HG03280 (cell line): ENCODE measurements around the gene SYNE2.

Experiments used
- ATAC-seq: cut with Tn5 transposase; IDR thresholded peaks from one replicate; pipeline ENCODE4 v1.9.1; 2021; ENCODE audit warnings: mild to moderate bottlenecking, moderate library complexity; ENCODE audit not compliant: unreplicated experiment

Gene SYNE2

DNA sequence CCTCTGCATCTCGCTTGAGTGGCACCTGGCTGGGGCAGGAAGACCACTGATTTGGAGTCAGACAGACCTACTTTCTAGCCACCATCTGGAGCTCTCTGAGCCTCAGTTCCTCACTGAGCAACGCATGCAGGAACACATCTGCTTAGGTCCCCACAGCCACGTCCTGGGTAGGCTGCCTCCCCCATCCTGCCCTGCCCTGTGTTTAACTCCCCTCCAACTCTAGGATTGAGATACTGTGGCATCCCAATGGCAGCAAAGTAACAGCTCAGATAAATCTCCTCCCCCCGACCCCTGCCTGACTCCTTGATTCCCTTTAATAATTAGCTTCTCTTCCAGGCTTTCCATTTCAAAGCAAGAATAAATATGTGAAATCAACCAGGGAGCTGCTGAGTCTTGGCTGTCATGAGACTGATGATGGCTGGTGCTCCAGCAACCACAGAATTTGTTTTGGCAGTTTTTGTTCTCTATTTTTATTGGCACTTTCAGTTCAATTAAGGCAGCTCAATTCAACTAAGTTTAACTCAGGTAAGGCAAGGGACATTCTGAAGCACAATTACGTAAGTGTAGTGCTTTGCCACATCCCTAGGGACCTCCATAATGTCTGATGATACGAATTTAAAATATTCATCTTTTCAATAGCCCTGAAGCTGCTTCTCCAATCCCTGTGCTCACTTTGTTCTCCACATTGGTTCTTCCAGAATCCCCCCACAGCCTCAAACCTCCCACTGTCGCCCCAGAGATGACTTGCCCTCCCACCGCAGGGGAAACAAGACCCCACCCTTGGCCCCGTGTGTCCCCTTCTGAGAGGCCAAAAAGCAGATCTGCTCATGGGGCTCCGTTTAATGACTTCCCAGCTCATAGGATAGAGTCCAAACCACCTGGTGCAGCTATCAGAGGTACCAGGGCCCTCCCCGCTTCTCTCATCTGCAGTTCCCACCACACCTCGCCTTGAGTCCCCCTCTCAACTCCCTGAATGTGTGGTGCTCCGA lies 383.1 kb downstream of the SYNE2 start:
- peak; percentile 74 for ATAC-seq

DNA sequence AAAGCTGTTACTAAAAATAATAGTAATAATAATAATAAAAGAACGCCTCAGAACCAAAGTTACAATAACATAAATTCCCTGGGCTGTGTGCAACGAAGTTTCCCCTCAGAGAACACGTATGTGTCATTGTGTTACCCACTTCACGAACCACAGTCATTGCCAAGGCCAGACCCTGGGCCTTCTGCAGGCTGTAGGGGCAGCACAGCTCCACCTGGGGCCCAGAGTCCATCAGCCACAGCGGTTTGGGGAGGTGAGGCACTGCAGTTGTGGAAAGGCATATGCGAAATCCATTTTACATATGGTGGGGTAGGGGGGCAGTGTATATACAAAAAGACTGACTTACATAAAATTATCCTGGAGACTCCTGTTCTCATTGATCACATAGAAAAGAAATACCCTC lies 385.2 kb downstream of the SYNE2 start:
- ATAC-seq = no peak

DNA sequence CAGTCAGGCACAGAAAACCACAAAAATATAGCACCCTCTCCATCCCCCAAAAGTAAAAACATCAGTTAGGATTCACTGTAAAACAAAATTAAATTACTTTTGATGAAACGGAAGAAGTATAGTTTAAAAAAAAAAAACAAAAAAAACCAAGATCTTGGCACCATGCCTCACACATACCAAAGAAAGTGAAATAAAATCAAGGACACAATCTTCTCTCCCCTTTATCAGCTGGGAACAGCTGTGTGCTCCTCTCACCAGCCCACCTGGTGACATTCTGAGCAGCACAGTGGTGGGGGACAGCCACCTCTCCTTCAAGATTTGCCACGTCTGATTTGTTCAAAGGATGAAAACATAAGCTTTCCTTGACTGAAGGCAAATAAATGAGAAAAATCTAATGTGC lies 385.8 kb downstream of the SYNE2 start:
- ATAC-seq = no peak

DNA sequence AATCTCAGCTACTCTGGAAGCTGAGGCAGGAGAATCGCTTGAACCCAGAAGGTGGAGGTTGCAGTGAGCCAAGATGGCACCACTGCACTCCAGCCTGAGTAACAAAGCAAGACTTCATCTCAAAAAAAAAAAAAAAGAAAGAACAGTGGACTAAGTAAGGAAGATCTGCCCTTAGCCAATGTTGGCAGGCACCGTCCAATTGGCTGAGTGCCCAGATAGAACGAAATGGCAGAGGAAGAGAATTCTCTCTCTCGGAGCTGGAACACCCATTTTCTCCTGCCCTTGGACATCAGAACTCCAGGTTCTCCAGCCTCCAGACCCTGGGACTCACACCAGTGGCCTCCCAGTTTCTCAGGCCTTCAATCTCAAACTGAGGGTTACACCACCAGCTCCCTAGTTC lies 391.5 kb downstream of the SYNE2 start:
- no peak for ATAC-seq

DNA sequence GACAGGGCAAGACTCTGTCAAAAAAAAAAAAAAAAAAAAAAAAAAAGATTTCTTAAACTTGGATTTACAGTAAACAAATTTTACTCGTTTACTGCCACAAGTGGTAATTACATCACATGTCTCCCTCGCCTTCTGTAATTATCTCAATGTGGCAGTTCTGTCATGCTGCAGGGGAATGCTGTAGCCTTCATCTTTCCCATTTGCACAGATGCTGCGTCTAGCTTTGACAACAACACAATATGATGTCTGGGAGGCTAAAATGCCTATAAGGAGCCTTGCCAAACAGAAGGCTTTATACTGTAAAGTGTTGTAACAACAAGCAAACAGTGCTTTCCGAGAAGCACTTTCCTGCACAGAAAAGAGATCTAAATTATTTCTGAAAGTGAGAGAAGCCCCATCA lies 392.7 kb downstream of the SYNE2 start:
- no peak for ATAC-seq

DNA sequence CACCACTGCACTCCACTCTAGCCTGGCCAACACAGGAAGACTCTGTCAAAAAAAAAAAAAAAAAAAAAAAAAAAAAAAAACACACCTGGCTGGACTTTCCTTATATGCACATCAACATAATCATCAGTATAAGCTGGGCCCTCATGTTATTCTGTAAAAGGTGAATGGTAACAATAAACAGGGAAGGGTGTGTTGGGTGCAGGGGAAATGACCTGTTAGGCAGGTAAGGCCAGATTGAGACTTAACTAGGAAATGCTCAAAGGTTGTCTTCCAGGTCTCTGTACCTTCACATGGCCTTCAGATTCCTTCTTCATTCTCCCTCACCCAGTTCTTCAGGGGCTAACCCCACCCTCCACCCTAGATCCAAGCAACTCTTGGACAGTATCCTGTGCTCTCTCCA lies 393.9 kb downstream of the SYNE2 start:
- no peak for ATAC-seq

DNA sequence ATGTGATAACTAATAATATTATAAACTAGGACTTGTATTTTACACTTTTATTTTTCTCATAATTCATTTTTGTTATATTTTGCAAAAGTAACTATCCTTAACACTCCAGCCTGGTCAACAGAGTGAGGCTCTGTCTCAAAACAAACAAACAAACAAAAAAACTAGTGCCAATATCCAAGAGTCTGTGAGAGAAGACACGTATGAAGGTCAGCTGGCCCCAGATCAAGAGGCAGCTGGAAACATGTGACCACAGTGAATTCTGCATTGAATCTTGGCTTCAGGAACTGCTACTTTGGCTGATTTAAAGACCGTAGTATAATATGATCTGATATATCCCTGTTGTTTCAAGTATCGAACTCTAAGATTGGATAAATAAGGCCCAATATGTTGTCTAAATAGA lies 394.4 kb downstream of the SYNE2 start:
- ATAC-seq = no peak

DNA sequence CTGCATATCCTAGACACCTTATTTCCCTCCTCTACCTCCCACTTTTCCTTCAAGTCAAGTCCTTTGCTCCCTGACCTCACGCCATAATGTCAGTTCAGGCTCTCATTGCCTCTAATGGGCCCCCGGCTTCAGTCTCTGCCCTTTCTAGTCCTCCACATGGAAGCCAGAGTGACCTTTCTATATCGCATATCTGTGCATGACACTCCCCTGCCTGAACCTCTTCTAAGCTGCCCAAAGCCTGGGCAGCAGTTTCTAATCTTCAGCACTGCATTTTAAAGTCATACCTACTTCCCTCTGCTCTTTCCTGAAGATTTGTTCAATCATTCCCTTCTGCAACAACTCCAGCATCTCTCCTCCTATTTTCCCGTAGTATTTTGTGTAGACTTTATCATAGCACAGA lies 395.9 kb downstream of the SYNE2 start:
- no peak for ATAC-seq

DNA sequence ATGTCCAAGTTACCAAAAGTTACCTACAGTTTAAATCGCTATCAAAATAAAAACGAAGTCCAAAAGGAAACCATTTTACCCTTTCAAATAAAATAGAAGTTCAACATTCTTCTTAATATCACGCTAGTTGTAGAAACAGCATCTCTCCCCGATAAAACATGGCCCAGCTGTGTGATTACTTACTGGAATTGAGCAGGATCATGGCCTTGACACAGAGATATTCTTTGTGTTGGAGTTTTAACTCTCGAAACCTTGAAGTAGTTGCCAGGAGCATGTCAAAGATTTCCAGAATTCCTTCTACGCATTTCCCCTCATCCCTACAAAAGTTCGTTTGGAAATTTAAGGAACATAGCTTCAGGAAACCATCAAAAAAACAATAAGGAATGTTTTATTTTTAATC lies 396.6 kb downstream of the SYNE2 start:
- ATAC-seq = no peak

DNA sequence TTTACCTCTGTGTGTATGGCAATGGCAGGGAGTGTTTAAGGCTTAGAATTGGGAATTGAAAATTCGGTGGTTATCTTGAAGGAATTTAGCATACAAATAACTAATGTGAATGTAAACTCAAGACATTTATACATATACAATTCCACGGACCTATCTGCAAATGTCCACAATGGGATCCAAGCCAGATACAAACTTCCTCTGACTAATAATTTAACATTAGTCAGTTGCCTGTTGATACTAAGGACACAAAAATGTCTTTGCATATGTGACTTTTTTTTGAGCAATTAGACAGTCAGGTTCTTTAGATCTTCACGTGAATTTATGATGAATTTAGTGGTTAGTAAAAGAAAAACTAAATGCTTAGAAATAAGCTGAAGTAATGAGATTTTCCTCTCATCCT lies 400.9 kb downstream of the SYNE2 start:
- ATAC-seq = no peak

DNA sequence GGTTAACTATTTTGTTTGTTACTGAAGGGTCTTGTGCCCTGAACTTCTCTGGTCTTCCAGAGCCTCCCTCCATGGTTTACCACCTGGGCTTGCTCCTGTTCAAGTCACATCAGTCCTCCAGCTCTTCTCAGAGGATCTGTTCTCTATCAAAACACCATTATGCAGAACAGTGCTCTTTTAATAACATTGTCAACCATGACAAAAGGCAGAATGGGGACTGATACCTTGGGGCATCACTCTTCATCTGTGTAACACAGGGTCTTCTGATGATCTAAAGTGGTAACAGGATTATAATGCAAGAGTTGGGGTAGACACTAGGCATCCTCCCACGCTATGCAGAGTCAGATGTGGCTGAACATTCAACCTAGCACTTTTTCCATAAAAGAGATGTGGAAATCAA lies 403.0 kb downstream of the SYNE2 start:
- ATAC-seq = no peak

DNA sequence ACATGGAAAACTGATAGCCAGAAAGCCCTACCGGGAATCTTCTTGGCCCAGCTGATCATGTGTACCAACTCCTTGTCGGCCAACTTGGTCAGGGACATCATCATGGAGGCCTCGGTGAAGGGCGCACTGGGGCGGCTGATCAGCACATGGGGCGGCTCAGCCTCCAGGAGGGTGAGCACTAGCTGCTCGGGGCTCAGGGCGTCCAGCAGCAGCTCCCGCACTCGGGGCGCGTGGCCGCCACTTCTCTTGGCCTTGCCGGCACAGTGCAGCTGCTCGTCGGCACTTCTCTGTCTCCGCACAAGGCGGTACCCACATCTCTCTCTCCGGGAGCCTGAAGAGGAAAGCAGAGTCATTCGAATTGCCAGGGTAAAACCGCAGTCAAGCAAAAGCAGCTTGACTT lies 407.6 kb downstream of the SYNE2 start:
- no peak for ATAC-seq

DNA sequence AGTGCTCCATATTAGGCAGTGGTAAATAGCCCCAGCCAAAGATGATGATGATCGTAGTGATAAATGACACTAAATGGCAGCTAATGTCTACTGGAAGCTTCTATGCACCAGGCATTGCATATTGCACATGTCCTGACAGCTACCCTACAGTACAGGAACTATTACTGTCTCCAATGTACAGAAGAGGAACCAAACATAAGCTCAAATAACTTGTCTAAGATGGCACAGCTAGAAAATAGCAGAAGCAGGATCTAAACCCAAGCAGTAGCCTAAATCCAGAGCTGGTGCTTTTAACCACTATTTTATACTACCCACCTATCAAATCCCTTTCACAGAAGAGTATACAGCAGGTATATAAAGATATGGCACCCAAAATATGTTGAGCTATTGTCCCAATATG lies 412.4 kb downstream of the SYNE2 start:
- ATAC-seq = no peak

DNA sequence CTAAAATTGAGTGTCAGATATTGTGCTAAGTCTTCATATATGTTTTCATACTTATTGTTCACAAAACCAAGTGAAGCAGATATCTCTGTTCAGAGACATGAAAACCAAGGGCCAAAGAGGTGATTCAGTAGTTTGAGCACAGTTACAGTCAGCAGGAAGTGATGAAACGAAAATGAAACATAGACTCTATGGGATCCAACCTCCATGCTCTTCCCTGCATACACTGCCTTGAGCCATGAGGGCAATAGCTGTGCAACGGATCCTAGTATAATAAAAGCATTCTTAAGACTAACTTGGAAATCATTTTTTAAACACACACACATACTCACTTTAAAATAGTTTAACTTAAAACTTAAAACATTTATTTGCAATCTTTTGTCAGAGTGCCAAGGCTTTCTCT lies 413.4 kb downstream of the SYNE2 start:
- no peak for ATAC-seq

DNA sequence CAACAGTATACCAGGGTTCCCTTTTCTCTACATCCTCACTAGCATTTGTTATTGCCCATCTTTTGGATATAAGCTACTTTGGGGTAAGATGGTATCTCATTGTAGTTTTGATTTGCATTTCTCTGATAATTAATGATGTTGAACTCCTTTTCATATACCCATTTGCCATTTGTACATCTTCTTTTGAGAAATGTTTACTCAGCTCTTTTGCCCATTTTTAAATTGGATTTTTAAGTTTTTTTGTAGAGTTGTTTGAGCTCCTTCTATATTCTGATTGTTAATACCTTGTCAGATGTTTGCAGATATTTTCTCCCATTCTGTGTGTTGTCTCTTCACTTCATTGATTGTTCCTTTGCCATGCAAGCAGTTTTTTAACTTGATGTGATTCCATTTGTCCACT lies 419.2 kb downstream of the SYNE2 start:
- no peak for ATAC-seq
